H1 (cell line): Measurements from ENCODE around the gene TRPT1.

ENCODE experiments used
- ATF3 ChIP-seq: IDR thresholded peaks from 2 replicates; pipeline ENCODE4 v1.6.1; 2011; ENCODE audit warnings: low read depth, mild to moderate bottlenecking, low read length; ENCODE audit not compliant: insufficient read depth
- CREB1 ChIP-seq: IDR thresholded peaks from 2 replicates; pipeline ENCODE4 v1.6.1; 2012; ENCODE audit warnings: inconsistent platforms
- CTCF ChIP-seq, 3 experiments: IDR thresholded peaks; 1 replicate in 2 of 3; 2 replicates in 1 of 3; pipeline versions ENCODE4 v1.5.1 to v1.6.1; 2011; ENCODE audit warnings: low read length in 3 of 3, mild to moderate bottlenecking in 3 of 3, inconsistent platforms in 2 of 3, low read depth in 1 of 3, moderate library complexity in 1 of 3; ENCODE audit not compliant: insufficient read depth in 1 of 3; ENCODE audit errors: control extremely low read depth in 1 of 3
- GABPA ChIP-seq: IDR thresholded peaks from 2 replicates; pipeline ENCODE4 v1.6.1; 2011; ENCODE audit warnings: mild to moderate bottlenecking, low read length, moderate library complexity, borderline replicate concordance; ENCODE audit not compliant: insufficient read depth
- KDM1A ChIP-seq: fragments of 200-600, 300-600 bp; sonication (generic); IDR thresholded peaks from 2 replicates; pipeline ENCODE4 v1.7.1; 2016; ENCODE audit warnings: mild to moderate bottlenecking, low read length, borderline replicate concordance
- MAX ChIP-seq: IDR thresholded peaks from 2 replicates; pipeline ENCODE4 v1.6.1; 2012; ENCODE audit warnings: inconsistent platforms
- POLR2A ChIP-seq, 2 experiments: IDR thresholded peaks; 1 replicate in 1 of 2; 2 replicates in 1 of 2; pipeline ENCODE4 v1.6.1; 2011; ENCODE audit warnings: low read depth in 2 of 2, low read length in 2 of 2, mild to moderate bottlenecking in 2 of 2; ENCODE audit errors: control extremely low read depth in 1 of 2
- RFX5 ChIP-seq: IDR thresholded peaks from 2 replicates; pipeline ENCODE4 v1.6.1; 2011; ENCODE audit warnings: low read depth, low read length, improper control_type of control experiment, borderline replicate concordance
- SIN3A ChIP-seq, 2 experiments: IDR thresholded peaks in 1 of 2; conservative IDR thresholded peaks in 1 of 2; 2 replicates each; pipeline ENCODE4 v1.6.1; 2011 to 2012; ENCODE audit warnings: low read length in 2 of 2, improper control_type of control experiment in 1 of 2, low read depth in 1 of 2, mild to moderate bottlenecking in 1 of 2
- TAF1 ChIP-seq: IDR thresholded peaks from 2 replicates; pipeline ENCODE4 v1.6.1; 2011; ENCODE audit warnings: mild to moderate bottlenecking, low read depth, low read length

- TF ChIP-seq GABPA = no peak
- TF ChIP-seq SIN3A (conservative IDR thresholded peaks at IDR 0.05 in 1 of 2, IDR thresholded peaks at IDR 0.05 in 1 of 2; ENCODE audit: low read depth in 1 of 2, low read length in 2 of 2) = no peak
- TF ChIP-seq CTCF (IDR thresholded peaks at IDR 0.05; ENCODE audit: control extremely low read depth in 1 of 3, insufficient read depth in 1 of 3, low read depth in 1 of 3, low read length in 3 of 3) = no peak
- TF ChIP-seq ATF3 = no peak
- no peak for TF ChIP-seq KDM1A
- TF ChIP-seq TAF1 = no peak
- TF ChIP-seq CREB1 = no peak
- TF ChIP-seq RFX5 = no peak
- no peak for TF ChIP-seq MAX
- TF ChIP-seq POLR2A (IDR thresholded peaks at IDR 0.05; ENCODE audit: control extremely low read depth in 1 of 2, low read depth in 2 of 2, low read length in 2 of 2) = no peak
Observed at GRCh38 chr11:64238999-64239398, 13.0 kb upstream of the TRPT1 start.
